ENCODE measurements around the gene LMAN1L.

- TF ChIP-seq CTCF (IDR thresholded peaks at IDR 0.05) (no peak), EP300 (IDR thresholded peaks at IDR 0.05) (no peak), POLR2A (IDR thresholded peaks at IDR 0.05) (no peak)
Observed at GRCh38 chr15:74792227-74793016, 20.2 kb upstream of the LMAN1L start.
